CD4-positive, alpha-beta memory T cell (primary cell): ENCODE data around the gene LNPEP. TPM values are rescaled to one million over a fixed set of nuclear protein-coding genes. Genes with fewer than 3 reads are reported as not detected.
"Not testable (repeated sequence)": the region's sequence is repeated elsewhere in the genome, so short reads cannot be mapped to it uniquely, and the experiment has no call there.

Experiments
- CTCF ChIA-PET: fragments of 350-600 bp; sonication (Branson Sonifier 250); formaldehyde crosslinking; loops from one replicate; lab custom pipeline; 2021; ENCODE audit warnings: inconsistent platforms; ENCODE audit not compliant: partially characterized antibody; lab: Charles Lee
- POLR2A ChIA-PET: fragments of 350-600 bp; sonication (Branson Sonifier 250); formaldehyde crosslinking; loops from one replicate; lab custom pipeline; 2021; ENCODE audit not compliant: partially characterized antibody; lab: Charles Lee
- DNase-seq, 5 donors: peaks; one replicate each; pipeline versions ENCODE4 v3.0.0 to v3.0.0-alpha.2; 2020 to 2022; ENCODE audit warnings: mixed read lengths in 1 of 5
- H3K27ac ChIP-seq: one replicate; pipeline ENCODE4 v1.7.0; 2013; ENCODE audit warnings: low read depth, low read length
- H3K27me3 ChIP-seq: 2 replicates; pipeline ENCODE4 v1.7.0; 2013; ENCODE audit warnings: mild to moderate bottlenecking, low read length, moderate library complexity; ENCODE audit not compliant: insufficient read depth
- H3K36me3 ChIP-seq: 2 replicates; pipeline ENCODE4 v1.7.0; 2013; ENCODE audit warnings: mild to moderate bottlenecking, low read length, moderate library complexity; ENCODE audit not compliant: insufficient read depth
- H3K4me1 ChIP-seq: 2 replicates; pipeline ENCODE4 v1.7.0; 2013; ENCODE audit warnings: mild to moderate bottlenecking, low read length, moderate library complexity; ENCODE audit not compliant: insufficient read depth
- H3K4me3 ChIP-seq, 2 donors: one replicate each; pipeline ENCODE4 v1.7.0; 2013; ENCODE audit warnings: low read length in 2 of 2, mild to moderate bottlenecking in 1 of 2
- H3K9me3 ChIP-seq, 2 donors: one replicate each; pipeline ENCODE4 v1.7.0; 2013; ENCODE audit warnings: low read length in 2 of 2, control low read depth in 1 of 2; ENCODE audit not compliant: control insufficient read depth in 1 of 2
- H3K27ac Mint-ChIP-seq, 7 donors: one replicate each; pipeline ENCODE4 v1.8.0; 2020 to 2021; ENCODE audit warnings: mixed read lengths in 7 of 7, mild to moderate bottlenecking in 6 of 7, inconsistent platforms in 3 of 7, moderate library complexity in 3 of 7
- H3K27me3 Mint-ChIP-seq, 2 donors: one replicate each; pipeline ENCODE4 v1.8.0; 2020 to 2021; ENCODE audit warnings: mixed read lengths in 2 of 2
- H3K36me3 Mint-ChIP-seq, 2 donors: one replicate each; pipeline ENCODE4 v1.8.0; 2020 to 2021; ENCODE audit warnings: mixed read lengths in 2 of 2, inconsistent platforms in 1 of 2, mild to moderate bottlenecking in 1 of 2
- H3K4me1 Mint-ChIP-seq, 4 donors: one replicate each; pipeline ENCODE4 v1.8.0; 2020 to 2021; ENCODE audit warnings: mixed read lengths in 4 of 4, mild to moderate bottlenecking in 1 of 4
- H3K4me3 Mint-ChIP-seq, 8 donors: one replicate each; pipeline ENCODE4 v1.8.0; 2020 to 2021; ENCODE audit warnings: mixed read lengths in 8 of 8, mild to moderate bottlenecking in 7 of 8, moderate library complexity in 6 of 8, inconsistent platforms in 3 of 8
- H3K9me3 Mint-ChIP-seq, 8 donors: one replicate each; pipeline ENCODE4 v1.8.0; 2020 to 2021; ENCODE audit warnings: mixed read lengths in 8 of 8, mild to moderate bottlenecking in 5 of 8, inconsistent platforms in 3 of 8, moderate library complexity in 1 of 8
- intact Hi-C: fragments of 100-400 bp; cut with micrococcal nuclease; formaldehyde crosslinking; loops from one replicate; pipeline ENCODE4 v1.15.1; 2023
- polyA plus RNA-seq, 2 donors: library from polyadenylated mRNA; unstranded; fragments of 300-500 nt; fragmentation: Illumina TruSeq; gene quantifications; one replicate each; pipeline ENCODE4 v1.2.3, GENCODE V29; 2021
- total RNA-seq, 2 experiments: library from RNA; stranded (reverse); gene quantifications; one replicate each; pipeline ENCODE4 v1.2.3, GENCODE V29; 2021

The LNPEP gene
- total and polyA plus RNA-seq, 4 experiments from 2014 or later, result 23.5 to 97.3 (median 65.5) TPM

GRCh38 chr5:96926276-96926675 is 9.6 kb upstream of the LNPEP start:
- Histone ChIP-seq H3K27ac (no peak overlapping the region), H3K27me3 (no peaks in the 10 kb centered on the region), H3K4me3 (no peak overlapping the region), H3K36me3 (no peaks in the 10 kb centered on the region), H3K9me3 (no peaks in the 10 kb centered on the region), H3K4me1 (peaks cover 24% of the 10 kb centered on the region)
- no peaks in the 10 kb centered on the region for H3K27me3 Mint-ChIP-seq
- H3K27ac Mint-ChIP-seq, result peak overlapping the region in 4 of 7 donors; percentile 4 to 68 (median 44)
- intact Hi-C loops, result no loop called here
- DNase-seq, result no peak
- peaks cover 23 to 44% (median 32%) of the 10 kb centered on the region in 4 donors for H3K4me1 Mint-ChIP-seq
- no peaks in the 10 kb centered on the region for H3K9me3 Mint-ChIP-seq
- H3K36me3 Mint-ChIP-seq, result peaks cover 7 to 25% of the 10 kb centered on the region in 2 donors
- no peak overlapping the region for H3K4me3 Mint-ChIP-seq
- ChIA-PET CTCF (interaction anchor here (2.2 kb wide), 1 partner anchor 57 kb away, joined by 9 read pairs; no protein-coding TSS in a partner anchor), POLR2A (interaction anchor here (1.1 kb wide), 1 partner anchor 10 kb away, joined by 6 read pairs; the partner anchor contains the start of gene LNPEP)

- H3K27me3 ChIP-seq, result no peaks in the 10 kb centered on the region
- H3K9me3 Mint-ChIP-seq, result no peaks in the 10 kb centered on the region
- H3K27me3 Mint-ChIP-seq, result no peaks in the 10 kb centered on the region
- peaks cover 31% of the 10 kb centered on the region for H3K4me1 ChIP-seq
- no peak overlapping the region for H3K4me3 ChIP-seq
- no peak overlapping the region for H3K27ac ChIP-seq
- H3K36me3 Mint-ChIP-seq, result peaks cover 7 to 22% of the 10 kb centered on the region in 2 donors
- POLR2A ChIA-PET, result interaction anchor here (1.1 kb wide), 1 partner anchor 9 kb away, joined by 6 read pairs; the partner anchor contains the start of gene LNPEP
- intact Hi-C loops, result no loop called here
- peaks cover 30 to 52% (median 39%) of the 10 kb centered on the region in 4 donors for H3K4me1 Mint-ChIP-seq
- no peak overlapping the region for H3K27ac Mint-ChIP-seq
- H3K9me3 ChIP-seq, result no peaks in the 10 kb centered on the region
- H3K36me3 ChIP-seq, result no peaks in the 10 kb centered on the region
- CTCF ChIA-PET, result interaction anchor here (1.5 to 2.2 kb wide), 2 partner anchors 31 to 58 kb away, joined by 3 to 9 read pairs; no protein-coding TSS in a partner anchor
- no peak overlapping the region for H3K4me3 Mint-ChIP-seq
- no peak for DNase-seq
Measured at GRCh38 chr5:96927008-96927407, 8.9 kb upstream of the LNPEP start.

- no peaks in the 10 kb centered on the region for H3K9me3 ChIP-seq
- H3K27ac ChIP-seq, result no peak overlapping the region
- POLR2A ChIA-PET, result interaction anchor here (0.6 to 1.4 kb wide), 3 partner anchors 28 to 1839 kb away, joined by 3 to 6 read pairs (median 3); no protein-coding TSS in a partner anchor
- H3K27me3 ChIP-seq, result no peaks in the 10 kb centered on the region
- H3K9me3 Mint-ChIP-seq, result no peaks in the 10 kb centered on the region
- CTCF ChIA-PET, result no interaction called here
- DNase-seq, result no peak
- peak overlapping the region in 2 of 7 donors; percentile 66 to 68 for H3K27ac Mint-ChIP-seq
- intact Hi-C loops, result no loop called here
- H3K4me1 Mint-ChIP-seq, result peaks cover 35 to 64% (median 52%) of the 10 kb centered on the region in 4 donors
- H3K4me3 Mint-ChIP-seq, result peak overlapping the region in 1 of 8 donors; percentile 26
- H3K36me3 ChIP-seq, result no peaks in the 10 kb centered on the region
- peaks cover 7 to 14% of the 10 kb centered on the region in 2 donors for H3K36me3 Mint-ChIP-seq
- H3K4me1 ChIP-seq, result peaks cover 44% of the 10 kb centered on the region
- no peaks in the 10 kb centered on the region for H3K27me3 Mint-ChIP-seq
- H3K4me3 ChIP-seq, result no peak overlapping the region
Measured at GRCh38 chr5:96928931-96929708, 6.8 kb upstream of the LNPEP start.

- Mint-ChIP-seq H3K36me3 (peaks cover 7 to 17% of the 10 kb centered on the region in 2 donors), H3K27me3 (no peaks in the 10 kb centered on the region), H3K9me3 (no peaks in the 10 kb centered on the region), H3K27ac (peak overlapping the region in 3 of 7 donors; percentile 20 to 61 (median 22)), H3K4me1 (peaks cover 37 to 67% (median 53%) of the 10 kb centered on the region in 4 donors), H3K4me3 (no peak overlapping the region)
- CTCF ChIA-PET, result no interaction called here
- Histone ChIP-seq H3K36me3 (no peaks in the 10 kb centered on the region), H3K27me3 (no peaks in the 10 kb centered on the region), H3K27ac (no peak overlapping the region), H3K4me3 (no peak overlapping the region), H3K4me1 (peaks cover 43% of the 10 kb centered on the region), H3K9me3 (no peaks in the 10 kb centered on the region)
- no peak for DNase-seq
- intact Hi-C loops, result loop anchor here (10.0 kb wide), 3 partner anchors 395 to 1375 kb away; partner anchors contain the start of genes ARSK and SKIC3
- POLR2A ChIA-PET, result interaction anchor here (0.6 to 1.4 kb wide), 2 partner anchors 27 to 64 kb away, joined by 3 to 6 read pairs; no protein-coding TSS in a partner anchor
Measured at GRCh38 chr5:96930058-96930457, 5.8 kb upstream of the LNPEP start.

- Mint-ChIP-seq H3K27ac (peak overlapping the region in 1 of 7 donors; percentile 22), H3K27me3 (no peaks in the 10 kb centered on the region), H3K4me1 (peaks cover 37 to 72% (median 50%) of the 10 kb centered on the region in 4 donors), H3K36me3 (peaks cover 7 to 15% of the 10 kb centered on the region in 2 donors), H3K9me3 (peaks cover 0 to 2% (median 0%) of the 10 kb centered on the region in 8 donors), H3K4me3 (peak overlapping the region in 1 of 8 donors; percentile 32)
- intact Hi-C loops, result loop anchor here (10.0 kb wide), 3 partner anchors 396 to 1376 kb away; partner anchors contain the start of genes ARSK and SKIC3
- ChIA-PET CTCF (no interaction called here), POLR2A (interaction anchor here (1.4 to 3.9 kb wide), 2 partner anchors 27 to 34 kb away, joined by 3 to 21 read pairs; no protein-coding TSS in a partner anchor)
- Histone ChIP-seq H3K4me3 (no peak overlapping the region), H3K27me3 (no peaks in the 10 kb centered on the region), H3K9me3 (no peaks in the 10 kb centered on the region), H3K4me1 (peaks cover 43% of the 10 kb centered on the region), H3K27ac (no peak overlapping the region), H3K36me3 (no peaks in the 10 kb centered on the region)
- no peak for DNase-seq
Measured at GRCh38 chr5:96930589-96930988, 5.3 kb upstream of the LNPEP start.

- Mint-ChIP-seq H3K4me3 (peak overlapping the region in 3 of 8 donors; percentile 42 to 93 (median 77)), H3K36me3 (peaks cover 7 to 15% of the 10 kb centered on the region in 2 donors), H3K4me1 (peaks cover 37 to 72% (median 50%) of the 10 kb centered on the region in 4 donors), H3K27ac (peak overlapping the region in 2 of 7 donors; percentile 56 to 58)
- H3K4me1 ChIP-seq, result peaks cover 43% of the 10 kb centered on the region
- not testable (repeated sequence) for H3K27me3 ChIP-seq, H3K4me3 ChIP-seq, DNase-seq, H3K9me3 Mint-ChIP-seq, H3K27ac ChIP-seq, H3K27me3 Mint-ChIP-seq, H3K36me3 ChIP-seq, H3K9me3 ChIP-seq
- intact Hi-C loops, result loop anchor here (10.0 kb wide), 3 partner anchors 396 to 1376 kb away; partner anchors contain the start of genes ARSK and SKIC3
- POLR2A ChIA-PET, result interaction anchor here (1.4 to 3.9 kb wide), 2 partner anchors 35 to 62 kb away, joined by 4 to 21 read pairs; no protein-coding TSS in a partner anchor
- CTCF ChIA-PET, result interaction anchor here (3.2 kb wide), 1 partner anchor 62 kb away, joined by 19 read pairs; no protein-coding TSS in a partner anchor
Measured at GRCh38 chr5:96931037-96931436, 4.8 kb upstream of the LNPEP start.
